GM21737 (cell line): Measurements from ENCODE around the gene CARM1.
A peak's percentile ranks its signal among the peaks of the same experiment; 100 is the strongest.
"Not testable (repeated sequence)": the region's sequence is repeated elsewhere in the genome, so short reads cannot be mapped to it uniquely, and the experiment has no call there.

Experiments used
- ATAC-seq: cut with Tn5 transposase; IDR thresholded peaks from one replicate; pipeline ENCODE4 v1.9.1; 2021; ENCODE audit warnings: mild to moderate bottlenecking, moderate library complexity; ENCODE audit not compliant: unreplicated experiment

Gene CARM1

DNA sequence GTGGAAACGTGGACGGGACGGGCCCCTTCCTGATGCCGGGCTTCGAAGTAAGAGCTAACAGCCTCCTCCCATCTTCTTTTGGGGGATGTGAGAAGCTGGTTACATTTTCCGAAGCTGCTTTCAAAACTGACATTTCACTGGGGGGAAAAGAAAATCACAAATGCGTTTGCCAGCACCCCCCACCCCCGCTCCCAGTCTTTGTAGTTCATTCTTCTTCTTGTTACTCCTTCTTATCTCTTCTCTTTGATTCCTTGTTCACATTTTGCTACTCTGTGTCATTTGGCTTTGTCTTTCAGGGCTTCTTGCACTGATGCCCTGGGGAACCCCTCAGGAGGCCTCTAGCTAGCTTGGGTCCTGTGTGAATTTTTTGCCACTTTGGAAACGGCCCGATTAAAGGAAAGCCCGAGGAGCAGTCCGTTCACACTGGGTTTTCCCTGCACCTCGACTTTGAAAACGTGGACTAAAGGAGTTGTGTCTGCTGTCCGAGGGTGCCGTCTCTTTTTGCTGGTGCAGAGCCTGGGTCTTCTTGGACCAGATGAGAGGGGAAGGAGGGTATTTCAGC is 1.3 kb downstream of the CARM1 start:
- no peak for ATAC-seq

DNA sequence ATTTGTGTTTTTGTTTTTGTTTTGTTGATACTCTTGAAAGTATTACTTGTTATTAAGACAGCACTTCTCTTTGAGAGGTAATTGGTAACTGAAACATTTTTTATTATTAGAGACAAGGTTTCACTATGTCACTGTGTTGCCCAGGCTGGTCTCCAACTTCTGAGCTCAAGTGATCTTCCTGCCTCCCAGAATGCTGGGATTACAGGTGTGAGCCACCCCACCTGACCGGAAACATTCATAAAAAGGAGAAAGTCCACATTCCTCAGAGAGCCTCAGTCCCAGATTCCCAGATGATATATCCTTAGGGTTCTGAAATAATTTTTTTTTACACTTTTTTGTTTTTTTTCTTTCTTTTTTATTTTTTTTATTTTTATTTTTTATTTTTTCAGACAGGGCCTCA is 2.7 kb downstream of the CARM1 start:
- no peak for ATAC-seq

DNA sequence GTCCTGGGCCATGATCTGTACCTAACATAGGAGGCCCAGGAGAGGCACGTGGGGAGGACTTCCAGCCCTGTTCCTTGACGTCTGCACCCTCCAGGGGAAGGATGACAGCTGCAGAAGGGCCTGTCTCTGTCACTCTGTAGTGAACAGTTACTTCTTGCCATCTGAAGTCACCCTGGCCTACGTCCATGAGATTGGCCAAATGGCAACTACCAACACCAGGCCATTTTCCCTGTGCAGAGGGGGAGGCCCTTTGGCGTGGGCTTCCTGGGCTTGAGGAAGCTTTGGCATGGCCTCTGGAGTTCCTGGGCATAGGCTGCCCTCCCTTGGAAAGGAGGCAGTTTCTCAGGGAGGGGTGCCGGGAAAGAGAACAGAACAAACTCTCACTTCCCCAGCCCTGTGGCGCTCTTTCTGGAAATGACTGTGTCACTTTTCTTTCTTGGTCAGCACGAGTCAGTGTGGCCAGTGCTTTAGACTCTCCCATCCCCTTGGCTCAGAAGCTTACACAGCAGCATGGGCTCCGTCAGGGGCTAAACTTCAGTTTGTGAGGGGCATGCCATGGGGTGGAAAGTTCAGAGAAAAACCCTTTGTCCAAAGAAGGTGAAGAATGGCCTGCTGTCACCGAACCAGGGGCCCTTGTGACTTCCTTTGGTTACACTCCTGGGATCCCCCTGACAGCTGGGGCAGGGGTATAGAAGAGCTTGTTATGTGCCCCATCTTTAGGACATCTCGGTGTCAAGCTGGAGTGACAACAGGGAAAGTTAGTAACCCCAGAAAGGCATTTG is 5.3 kb downstream of the CARM1 start:
- peak; percentile 46 for ATAC-seq

GRCh38 chr19:10877608-10878007 is 6.3 kb downstream of the CARM1 start:
- not testable (repeated sequence) for ATAC-seq

DNA sequence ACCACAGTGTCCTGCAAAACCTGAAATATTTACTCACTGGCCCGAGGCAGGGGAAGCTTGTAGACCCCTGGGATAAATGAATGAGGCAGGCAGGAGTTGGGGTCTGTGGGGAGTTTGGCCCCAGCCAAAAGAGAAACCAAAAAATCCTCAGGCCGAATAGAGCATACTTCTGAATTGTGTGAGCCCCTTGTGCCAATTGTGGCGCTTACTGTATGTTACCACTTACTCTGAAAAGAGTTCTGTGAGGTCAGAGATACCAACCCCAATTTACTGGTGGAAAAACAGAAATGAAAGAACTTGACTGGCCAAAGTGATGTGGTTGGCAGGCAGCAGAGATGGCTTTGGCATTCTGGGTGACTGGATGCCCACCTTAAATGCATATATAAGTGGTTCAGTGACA is 6.9 kb downstream of the CARM1 start:
- no peak for ATAC-seq

DNA sequence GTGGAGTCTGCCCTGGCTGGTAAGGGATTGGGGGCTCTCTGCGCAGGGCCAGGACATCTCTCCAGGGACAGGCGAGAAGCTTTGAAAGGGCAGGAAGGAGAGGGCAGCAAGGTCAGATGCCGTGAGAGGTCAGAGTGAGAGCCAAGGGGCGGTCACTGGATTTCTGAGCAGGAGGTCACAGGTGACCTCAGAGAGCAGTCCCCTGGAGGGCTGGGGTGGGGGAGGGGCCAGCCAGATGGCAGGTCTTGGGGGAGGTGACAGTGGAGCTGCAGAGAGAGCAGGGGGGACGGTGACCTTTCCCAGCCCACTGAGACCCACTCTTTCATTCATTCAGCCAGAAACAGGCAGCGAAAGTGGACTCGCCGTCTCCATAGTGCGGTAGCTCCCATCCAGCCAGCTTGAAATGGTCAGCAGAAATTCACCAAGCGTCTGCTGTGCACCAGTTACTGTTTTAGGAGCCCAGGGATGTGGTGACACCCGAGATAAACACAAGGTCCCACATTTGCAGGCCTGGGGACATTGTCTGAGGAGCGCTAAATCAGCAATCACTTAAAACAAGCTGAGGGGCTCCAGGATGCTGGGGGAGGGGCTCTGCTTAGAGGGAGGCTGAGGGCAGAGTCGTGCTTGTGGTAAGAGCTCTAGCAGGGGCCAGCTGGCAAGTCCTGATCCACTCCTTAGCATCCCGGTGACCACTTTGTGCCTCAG is 10.2 kb downstream of the CARM1 start:
- ATAC-seq: no peak

GRCh38 chr19:10882108-10882457 is 10.7 kb downstream of the CARM1 start:
- no peak for ATAC-seq

DNA sequence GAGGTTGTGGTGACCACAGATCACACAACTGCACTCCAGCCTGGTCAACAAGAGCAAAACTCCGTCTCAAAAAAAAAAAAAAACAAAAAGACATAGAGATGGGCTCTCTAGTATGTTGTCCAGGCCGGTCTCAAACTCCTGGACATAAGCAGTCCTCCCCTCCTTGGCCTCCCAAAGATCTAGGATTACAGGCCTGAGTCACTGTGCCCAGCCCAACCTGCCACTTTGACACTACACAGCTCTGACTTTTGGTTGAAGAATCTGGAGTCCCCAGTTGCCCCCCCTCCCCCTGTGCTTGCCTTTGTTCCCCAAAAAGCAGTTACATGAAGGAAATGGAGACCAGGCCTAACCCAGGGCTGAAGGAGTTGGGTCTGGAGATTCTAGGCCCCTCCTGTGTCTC is 12.9 kb downstream of the CARM1 start:
- ATAC-seq: no peak

GRCh38 chr19:10885201-10886169 is 14.1 kb downstream of the CARM1 start:
- no peak for ATAC-seq

GRCh38 chr19:10887616-10888367 is 16.4 kb downstream of the CARM1 start:
- ATAC-seq: no peak

GRCh38 chr19:10888421-10888866 is 17.1 kb downstream of the CARM1 start:
- no peak for ATAC-seq

DNA sequence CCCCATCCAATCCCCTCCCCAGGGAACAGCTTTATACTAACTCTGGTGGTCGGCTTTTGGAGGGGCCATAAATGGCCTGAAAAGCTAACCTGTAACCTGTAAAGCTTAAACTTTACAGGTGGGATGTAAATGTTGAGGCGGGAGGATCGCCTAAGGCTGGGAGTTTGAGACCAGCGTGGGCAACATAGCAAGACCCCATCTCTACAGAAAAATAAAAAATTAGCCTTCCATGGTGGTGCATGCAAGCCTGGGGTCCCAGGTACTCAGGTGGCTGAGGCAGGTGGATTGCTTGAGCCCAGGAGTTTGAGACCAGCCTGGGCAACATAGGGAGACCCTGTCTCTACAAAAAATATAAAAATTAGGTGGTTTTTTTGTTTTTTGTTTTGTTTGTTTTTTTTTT is 18.5 kb downstream of the CARM1 start:
- no peak for ATAC-seq

- no peak for ATAC-seq
Measured at GRCh38 chr19:10891405-10892086, 20.2 kb downstream of the CARM1 start.

DNA sequence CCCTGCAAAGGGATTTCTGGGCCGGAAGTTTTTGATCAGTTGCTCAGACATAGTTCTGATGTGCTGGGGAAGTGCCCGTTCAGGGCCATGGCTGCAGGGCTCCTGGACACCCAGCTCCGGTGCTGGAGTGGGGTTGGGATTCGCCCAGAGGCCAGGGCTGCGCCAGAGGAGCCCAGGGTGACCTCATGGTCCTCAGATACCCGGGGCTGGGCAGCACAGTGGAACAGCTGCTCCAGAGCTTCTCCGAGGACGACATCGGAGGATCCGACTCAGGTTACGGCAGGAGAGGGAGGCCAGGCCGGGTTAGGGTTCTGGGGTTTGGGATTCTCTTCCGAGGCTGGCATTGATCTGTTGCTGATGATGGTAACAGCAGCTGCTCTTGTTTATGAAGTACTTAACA is 20.9 kb downstream of the CARM1 start:
- no peak for ATAC-seq

GRCh38 chr19:10894911-10895213 is 23.5 kb downstream of the CARM1 start:
- ATAC-seq: no peak

DNA sequence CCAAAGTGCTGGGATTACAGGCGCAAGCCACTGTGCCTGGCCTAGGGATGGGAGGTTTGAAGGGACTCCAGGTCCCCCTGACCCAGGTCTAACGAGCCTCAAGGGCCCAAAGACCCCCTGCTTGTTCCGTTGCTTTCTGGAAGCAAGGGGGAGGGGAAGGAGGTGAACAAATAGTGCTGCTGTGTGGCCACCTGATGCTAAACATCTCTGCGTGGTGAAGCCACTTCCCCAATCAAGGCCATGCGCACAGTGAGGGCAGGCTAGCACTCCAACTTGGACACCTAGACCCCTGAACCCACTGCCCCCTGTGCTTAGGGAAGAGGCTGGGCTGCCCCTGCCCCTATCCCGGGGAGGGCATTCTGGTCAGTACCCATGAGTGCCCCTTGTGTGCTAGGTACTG is 24.0 kb downstream of the CARM1 start:
- no peak for ATAC-seq

- ATAC-seq: no peak
Measured at GRCh38 chr19:10895920-10896319, 24.6 kb downstream of the CARM1 start.

- no peak for ATAC-seq
Measured at GRCh38 chr19:10896851-10897526, 25.6 kb downstream of the CARM1 start.

DNA sequence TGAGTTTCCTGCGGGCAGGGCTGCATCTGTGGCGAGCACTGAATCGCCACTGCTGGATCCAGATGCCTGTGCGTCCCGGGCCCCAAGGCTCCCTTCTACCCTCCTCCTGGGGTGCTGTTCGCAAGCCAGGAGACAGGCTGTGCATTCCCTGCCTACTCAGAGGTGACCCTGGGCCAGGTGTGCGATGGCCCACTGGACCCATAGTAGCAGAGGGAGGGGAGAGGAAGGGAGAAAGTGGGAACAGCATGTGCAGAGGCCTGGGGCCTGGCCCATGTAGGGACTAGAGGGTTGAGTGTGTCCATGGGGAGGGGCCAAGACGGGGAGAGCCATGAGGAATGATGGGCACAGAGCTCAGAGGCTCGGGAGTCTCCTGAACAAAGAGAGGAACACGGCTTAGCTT is 27.3 kb downstream of the CARM1 start:
- no peak for ATAC-seq
